EH (cell line): Measurements from ENCODE around the gene CA10.

Experiments
- DNase-seq: peaks from one replicate; pipeline ENCODE4 v3.0.0-alpha.2; 2015; ENCODE audit warnings: low read depth

CA10 gene

DNA sequence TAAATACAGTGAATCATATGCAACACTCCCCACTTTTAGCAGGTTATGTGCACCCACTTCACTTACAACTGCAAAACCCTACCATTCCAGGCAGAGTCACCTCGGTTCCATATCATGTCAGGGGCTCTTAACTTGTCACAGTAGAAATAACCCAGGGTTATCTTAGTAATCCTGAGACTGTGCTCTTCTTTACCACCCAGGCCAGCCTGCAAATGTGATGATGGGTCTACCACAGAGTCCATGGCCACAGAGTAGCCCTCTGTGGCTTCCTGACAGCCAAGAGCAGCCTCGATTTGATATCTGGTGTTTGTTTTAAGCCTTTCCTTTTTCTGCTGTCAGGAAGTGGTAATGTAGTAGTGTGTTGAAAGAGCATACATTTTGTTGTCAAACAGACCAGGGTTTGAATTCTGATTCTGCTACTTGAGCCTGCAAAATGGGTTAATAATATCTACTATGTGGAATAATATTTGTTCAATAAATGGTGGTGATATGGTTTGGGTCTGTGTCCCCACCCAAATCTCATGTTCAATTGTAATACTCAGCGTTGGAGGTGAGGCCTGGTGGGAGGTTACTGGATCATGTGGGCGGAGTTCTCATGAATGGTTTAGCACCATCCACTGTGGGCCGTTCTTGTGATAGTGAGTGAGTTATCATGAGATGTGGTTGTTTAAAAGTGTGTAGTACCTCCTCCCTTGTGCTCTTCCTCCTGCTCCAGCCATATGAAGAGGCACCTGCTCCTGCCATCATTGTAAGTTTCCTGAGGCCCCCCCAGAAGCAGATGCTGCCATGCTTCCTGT is 481.6 kb downstream of the CA10 start:
- DNase-seq: no peak

- DNase-seq: no peak
Measured at GRCh38 chr17:51674579-51675255, 483.8 kb downstream of the CA10 start.

DNA sequence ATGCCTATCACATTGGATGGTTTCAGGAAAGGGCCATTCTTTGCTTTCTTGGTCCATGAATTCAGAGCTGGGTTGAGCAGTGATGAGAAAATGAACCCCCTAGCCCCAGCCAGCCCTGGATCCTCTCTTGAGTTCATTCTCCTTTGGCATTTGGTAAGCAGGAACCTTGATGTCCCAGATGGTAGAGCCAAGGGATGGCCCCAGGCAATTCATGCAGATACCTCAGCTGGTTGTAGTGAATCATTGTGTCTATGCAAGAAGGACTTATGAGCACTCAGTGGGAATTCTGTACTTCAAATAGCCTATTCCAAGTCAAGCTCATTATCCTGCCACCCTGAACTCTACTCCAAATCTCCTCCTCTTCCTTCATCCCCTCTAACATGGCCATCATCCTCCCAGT is 485.4 kb downstream of the CA10 start:
- no peak for DNase-seq

GRCh38 chr17:51672065-51672464 is 486.4 kb downstream of the CA10 start:
- DNase-seq: no peak

DNA sequence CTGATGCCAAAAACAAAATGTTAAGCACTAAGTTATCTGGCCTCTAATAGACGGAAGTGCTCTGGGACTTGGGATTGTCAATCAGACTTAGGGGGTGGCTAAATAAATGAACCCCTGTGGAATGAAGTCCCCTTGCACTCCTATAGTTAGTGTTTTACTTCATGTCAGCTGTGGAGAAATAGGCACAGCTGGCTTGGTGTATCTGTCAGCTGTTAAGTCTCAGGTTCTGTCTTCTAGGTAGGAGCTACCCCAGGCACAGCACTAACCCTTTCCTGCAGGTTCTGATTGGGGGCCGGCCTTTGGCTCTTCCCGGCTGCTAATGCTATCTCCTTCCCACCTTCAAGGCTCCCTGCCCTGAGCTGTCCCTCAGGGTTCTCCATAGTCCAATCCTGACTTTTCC is 487.6 kb downstream of the CA10 start:
- DNase-seq: no peak

GRCh38 chr17:51668963-51669246 is 489.6 kb downstream of the CA10 start:
- no peak for DNase-seq

GRCh38 chr17:51668155-51668962 is 490.2 kb downstream of the CA10 start:
- no peak for DNase-seq

- DNase-seq: no peak
Measured at GRCh38 chr17:51667706-51668083, 490.8 kb downstream of the CA10 start.

DNA sequence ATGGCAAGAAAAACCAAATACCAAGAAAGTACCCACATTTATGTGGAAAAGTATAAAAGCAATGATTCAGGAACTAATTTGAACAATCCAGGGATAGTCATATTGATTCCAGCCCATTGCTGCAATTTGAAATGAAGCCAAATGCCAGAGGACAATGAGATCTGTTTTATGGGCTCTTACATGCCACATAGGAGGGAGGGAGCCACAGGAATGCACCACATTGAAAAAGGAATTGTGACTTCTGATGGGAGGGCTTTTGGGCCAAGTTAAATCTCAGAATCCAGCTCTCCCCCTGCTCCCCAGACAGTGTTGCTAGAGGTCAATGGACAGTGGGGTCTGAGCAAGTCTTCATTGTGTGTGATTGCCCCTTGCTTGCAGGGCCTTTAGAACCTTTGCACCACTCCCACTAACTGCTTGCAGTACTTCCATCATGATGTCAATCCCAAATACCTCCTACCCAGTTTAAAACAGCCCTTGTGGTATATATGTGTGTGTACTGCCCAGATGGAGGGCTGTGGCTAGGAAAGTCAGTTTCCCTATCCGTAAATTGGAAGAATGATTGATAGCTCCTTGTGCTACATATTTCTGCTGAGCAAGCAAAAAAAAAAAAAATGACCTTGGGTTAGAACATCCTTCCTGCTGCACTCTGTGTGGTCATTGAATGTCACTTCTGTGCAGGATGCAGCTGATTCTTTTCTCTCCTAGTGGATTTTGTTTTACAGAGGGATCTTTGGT is 491.4 kb downstream of the CA10 start:
- DNase-seq: no peak

DNA sequence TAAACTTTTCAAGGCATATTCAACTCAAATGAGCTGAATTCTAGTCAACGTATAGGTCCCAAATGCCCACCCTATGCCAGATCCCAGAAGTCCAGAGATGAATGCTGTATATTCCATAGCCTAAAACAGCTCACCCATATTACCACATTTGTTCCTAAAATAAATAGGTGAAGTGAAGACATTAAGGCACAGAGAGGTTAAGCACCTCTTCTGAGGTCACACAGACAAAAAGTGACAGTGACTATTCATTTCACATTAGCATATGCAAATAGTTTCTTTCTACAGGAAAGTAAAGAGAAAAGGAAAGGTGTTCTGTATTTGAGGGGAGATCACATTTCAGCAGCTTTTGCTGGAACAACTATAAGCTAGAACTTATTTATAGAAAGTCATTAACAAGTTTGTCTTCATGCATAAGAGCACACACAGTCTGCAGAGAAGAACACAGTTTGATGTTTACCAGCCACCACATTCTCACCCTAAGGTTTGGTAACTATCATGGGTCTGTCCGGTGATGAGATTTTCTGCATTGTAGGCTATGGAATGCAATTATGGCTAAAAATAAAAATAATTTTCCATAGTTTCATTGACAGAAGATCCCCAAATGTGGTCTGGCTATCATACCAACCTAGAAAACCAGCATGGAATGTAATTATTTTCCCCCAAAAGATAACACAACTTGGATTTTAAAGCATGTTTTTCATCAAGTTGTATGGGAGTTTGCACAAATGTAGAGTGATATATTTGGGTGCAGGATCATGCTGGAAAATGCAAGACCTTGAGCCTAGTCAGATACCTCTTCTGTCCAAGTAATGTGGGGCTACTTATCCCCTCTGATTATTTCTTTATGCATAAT is 496.1 kb downstream of the CA10 start:
- DNase-seq: no peak

GRCh38 chr17:51661403-51661802 is 497.1 kb downstream of the CA10 start:
- no peak for DNase-seq

DNA sequence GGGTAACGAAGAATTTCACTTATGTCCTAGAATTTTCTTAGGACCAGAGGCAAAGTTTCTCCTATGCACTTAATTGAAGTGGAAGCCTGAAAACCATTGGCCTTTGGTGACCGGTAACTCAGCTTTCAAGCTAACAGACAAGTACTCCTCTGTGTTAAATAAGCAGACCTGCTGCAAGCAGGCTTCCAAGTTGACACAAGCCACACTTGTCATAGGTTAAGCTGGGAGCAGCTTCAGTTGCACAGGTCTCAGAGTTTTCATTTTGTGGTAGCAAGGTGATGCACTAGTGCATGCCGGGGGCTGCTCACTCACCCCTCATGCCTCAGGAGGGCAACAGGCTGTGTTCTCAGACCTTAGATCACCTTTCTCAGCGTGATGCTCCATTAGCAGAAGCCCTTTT is 498.2 kb downstream of the CA10 start:
- no peak for DNase-seq

DNA sequence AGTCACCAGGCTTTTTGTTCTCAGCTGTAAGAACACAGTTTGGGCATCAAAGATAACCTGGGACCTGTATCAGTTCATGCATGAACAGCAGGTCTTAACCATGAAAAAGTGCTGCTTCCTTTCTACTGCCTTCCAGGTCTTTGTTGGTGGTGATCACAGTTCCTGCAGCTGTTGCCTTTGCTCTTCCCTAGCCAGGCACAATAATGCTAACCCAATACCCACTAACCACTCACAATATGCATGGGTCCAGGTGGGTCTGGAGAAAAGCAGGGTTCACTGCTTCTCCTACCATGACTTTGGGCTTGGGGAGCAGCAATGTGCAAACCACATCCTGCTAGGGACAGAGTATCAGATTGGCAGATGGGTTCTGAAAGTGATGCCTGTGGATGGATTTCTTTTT is 501.3 kb downstream of the CA10 start:
- DNase-seq: no peak

- no peak for DNase-seq
Measured at GRCh38 chr17:51653878-51654277, 504.6 kb downstream of the CA10 start.

DNA sequence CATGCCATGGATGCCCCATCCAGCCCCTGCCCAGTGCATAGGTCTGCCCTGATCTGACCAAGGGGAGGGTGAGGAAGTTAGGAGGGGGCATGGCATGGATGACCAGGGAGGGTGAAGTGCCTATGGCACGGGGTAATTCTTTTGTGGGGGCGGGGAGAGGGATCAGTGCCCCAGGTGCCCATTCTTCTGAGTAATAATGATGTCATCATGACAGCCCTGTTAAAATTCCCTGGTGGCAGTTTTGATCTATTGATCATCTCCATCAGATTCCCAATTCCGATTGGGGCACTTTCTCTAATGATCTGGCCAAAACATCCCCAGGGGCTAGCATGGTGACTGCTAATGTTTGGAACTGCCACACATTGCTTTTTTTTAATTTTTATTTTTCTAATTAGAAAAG is 506.0 kb downstream of the CA10 start:
- no peak for DNase-seq

DNA sequence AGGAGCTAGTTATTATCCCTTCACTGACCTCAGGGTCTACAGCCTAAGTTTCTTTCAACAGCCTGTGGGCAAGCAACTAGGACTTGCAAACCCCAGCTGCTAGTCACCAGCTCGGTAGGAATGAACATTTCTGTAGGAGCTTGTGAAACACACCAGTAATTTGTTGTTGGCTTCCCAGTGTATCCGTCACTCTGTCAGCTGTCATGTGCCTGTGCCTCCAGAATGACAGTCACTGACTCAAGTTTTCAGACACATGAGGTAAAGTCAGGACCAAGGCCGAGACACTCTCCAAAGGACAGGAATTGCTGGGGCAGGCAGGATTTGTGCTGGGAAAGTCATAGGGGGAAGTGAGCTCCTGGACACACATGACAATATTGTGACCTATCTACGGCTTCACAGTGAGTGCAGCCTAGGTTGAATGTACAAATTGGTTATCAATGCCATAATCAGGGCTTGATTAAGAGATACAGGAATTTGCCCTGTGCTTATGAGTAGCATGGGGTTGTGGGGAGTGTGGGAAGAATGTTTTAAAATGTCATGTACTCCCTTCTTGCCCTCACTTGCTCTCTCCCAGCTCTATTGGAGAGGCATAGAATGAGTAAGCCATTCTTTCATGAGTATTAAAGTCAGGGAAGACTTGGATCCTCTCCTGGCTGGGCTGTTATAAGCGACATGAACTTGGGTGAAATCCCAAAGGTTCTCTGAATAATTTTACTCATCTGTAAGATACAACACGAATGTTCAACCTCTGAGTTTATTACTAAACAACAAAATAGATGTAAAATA is 506.8 kb downstream of the CA10 start:
- no peak for DNase-seq

GRCh38 chr17:51650772-51651171 is 507.7 kb downstream of the CA10 start:
- DNase-seq: no peak

GRCh38 chr17:51650202-51650601 is 508.3 kb downstream of the CA10 start:
- DNase-seq: no peak

- DNase-seq: no peak
Measured at GRCh38 chr17:51647826-51648225, 510.7 kb downstream of the CA10 start.

GRCh38 chr17:51647067-51647466 is 511.4 kb downstream of the CA10 start:
- no peak for DNase-seq

DNA sequence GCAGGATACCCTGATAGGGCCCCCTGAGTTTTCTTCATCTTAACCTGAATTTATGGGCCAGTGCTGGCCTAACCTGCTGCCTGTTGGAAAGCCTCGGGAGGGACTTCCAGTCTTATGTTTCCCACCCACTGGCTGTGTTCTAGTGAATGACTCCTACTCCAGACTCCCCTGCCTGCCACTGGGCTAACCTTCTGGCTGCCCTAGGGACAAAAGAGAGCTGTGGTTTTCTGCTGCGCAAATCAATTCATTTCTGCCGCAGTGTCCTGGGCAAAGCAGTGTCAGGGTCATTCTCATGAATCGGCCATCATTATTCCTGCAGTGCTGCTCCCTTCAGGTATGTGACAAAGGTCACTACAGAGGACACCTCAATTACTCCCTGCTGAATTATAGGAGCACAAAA is 512.0 kb downstream of the CA10 start:
- DNase-seq: no peak
